Measurements from ENCODE around the gene FOSL2. TPM values are rescaled to one million over a fixed set of nuclear protein-coding genes. Genes with fewer than 3 reads are reported as not detected.

The FOSL2 gene
- total RNA-seq, 1 donor from 2014 or later: 213 TPM

DNA sequence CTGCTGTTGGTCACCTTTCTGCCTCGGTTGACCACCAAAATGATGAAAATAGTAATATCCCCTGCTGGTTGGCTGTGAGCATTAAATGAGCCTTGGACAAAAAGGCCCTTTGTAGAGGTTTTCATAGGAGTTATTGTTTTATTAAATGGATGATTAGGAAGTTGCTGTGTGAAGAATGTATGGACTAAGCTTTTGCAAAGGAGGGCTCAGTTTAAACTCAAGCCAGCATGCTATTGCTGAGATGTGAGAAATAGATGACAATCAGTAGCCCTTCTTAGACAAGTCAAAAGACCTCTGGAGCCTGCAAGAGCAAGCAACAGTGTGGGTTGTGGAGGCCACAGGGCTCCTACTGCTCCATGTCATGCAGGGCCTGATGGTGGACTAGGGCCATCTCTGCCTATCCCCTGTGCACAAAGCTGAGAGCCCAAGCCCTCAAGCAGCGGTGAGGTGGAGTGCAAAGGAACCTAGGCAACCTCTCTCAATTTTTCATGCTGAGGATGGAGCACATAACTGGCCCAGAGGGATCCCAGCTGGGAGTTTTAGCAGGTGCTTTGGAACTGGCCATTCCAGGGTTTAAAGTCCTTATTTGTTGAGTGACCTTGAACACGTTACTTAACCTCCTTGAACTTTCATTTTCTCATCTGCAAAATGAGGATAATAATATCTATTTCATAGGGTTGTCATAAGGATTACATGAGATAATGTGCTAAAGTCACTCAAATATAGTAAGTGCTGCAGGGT lies 37.1 kb downstream of the FOSL2 start:
- H3K4me1 ChIP-seq: peaks cover 7% of the 10 kb centered on the region
- no peaks in the 10 kb centered on the region for H3K9me3 ChIP-seq
- no peak overlapping the region for H3K4me3 ChIP-seq
- H3K36me3 ChIP-seq: no peaks in the 10 kb centered on the region
- H3K27me3 ChIP-seq: no peaks in the 10 kb centered on the region
- no peak overlapping the region for H3K27ac ChIP-seq
- DNase-seq (ENCODE audit: extremely low spot score in 2 of 2): no peak
- no peak for TF ChIP-seq POLR2AphosphoS5 (IDR thresholded peaks at IDR 0.05; ENCODE audit: insufficient read depth in 1 of 2, low read depth in 1 of 2)
- TF ChIP-seq, protein P1, sequence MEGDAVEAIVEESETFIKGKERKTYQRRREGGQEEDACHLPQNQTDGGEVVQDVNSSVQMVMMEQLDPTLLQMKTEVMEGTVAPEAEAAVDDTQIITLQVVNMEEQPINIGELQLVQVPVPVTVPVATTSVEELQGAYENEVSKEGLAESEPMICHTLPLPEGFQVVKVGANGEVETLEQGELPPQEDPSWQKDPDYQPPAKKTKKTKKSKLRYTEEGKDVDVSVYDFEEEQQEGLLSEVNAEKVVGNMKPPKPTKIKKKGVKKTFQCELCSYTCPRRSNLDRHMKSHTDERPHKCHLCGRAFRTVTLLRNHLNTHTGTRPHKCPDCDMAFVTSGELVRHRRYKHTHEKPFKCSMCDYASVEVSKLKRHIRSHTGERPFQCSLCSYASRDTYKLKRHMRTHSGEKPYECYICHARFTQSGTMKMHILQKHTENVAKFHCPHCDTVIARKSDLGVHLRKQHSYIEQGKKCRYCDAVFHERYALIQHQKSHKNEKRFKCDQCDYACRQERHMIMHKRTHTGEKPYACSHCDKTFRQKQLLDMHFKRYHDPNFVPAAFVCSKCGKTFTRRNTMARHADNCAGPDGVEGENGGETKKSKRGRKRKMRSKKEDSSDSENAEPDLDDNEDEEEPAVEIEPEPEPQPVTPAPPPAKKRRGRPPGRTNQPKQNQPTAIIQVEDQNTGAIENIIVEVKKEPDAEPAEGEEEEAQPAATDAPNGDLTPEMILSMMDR (IDR thresholded peaks at IDR 0.05): no peak
- intact Hi-C loops (cut with DNase I): no loop called here

DNA sequence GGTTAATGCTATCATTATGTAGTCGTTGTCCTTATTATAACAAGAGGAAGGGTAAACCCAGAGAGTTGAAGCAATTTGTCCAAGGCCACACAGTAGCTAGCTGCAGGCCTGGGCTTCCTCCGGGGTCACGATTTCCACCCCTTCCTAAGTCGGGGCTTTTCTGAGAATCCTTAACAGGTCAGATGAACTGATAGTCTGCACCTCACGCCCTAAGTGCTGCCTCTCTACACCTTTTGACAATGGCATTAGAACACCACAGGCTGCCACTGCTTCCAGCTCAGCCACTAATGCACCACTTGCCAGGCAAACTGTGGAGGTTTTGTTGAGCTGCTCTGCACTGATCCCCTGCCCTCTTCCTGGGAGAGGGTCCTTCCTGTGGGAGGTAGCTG lies 37.7 kb downstream of the FOSL2 start:
- TF ChIP-seq POLR2A (IDR thresholded peaks at IDR 0.05) (no peak), POLR2AphosphoS5 (IDR thresholded peaks at IDR 0.05; ENCODE audit: insufficient read depth in 1 of 2, low read depth in 1 of 2) (no peak)
- TF ChIP-seq, protein P1 (IDR thresholded peaks at IDR 0.05): no peak
- intact Hi-C loops (cut with DNase I): no loop called here
- H3K36me3 ChIP-seq: no peaks in the 10 kb centered on the region

DNA sequence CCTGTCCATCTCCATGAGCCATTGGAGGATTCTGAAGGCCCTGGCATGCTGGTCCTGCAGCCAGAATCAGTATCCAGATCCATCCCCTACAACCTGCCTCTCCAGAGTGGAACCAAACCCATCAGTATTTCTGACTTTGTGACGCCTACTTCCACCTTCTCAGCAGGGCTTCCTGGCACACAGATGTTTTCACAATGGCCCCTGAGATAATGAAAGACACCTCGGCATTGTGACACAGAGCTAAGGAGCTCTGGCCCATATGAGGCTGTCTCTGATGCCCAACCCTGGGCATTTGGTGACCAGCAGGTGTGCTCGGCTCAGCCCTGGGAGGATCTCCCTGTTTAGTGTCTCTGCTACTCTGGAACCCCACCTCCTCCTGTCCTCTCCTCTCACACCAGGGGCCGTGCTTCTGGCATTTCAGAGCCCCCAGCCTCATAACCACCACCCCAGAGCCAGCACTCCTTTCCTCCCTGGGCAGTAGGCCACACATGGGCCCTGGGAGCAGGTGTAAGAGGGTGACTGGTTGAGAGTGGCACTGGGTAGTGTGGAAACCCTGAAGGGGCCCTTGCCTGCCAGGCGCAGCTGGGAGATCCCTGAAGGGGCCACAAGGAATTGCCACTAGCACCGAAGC lies 38.2 kb downstream of the FOSL2 start:
- no peak overlapping the region for H3K4me3 ChIP-seq
- H3K9me3 ChIP-seq: no peaks in the 10 kb centered on the region
- DNase-seq (ENCODE audit: extremely low spot score in 2 of 2): no peak
- no peaks in the 10 kb centered on the region for H3K27me3 ChIP-seq
- peaks cover 17% of the 10 kb centered on the region for H3K4me1 ChIP-seq
- intact Hi-C loops (cut with DNase I): no loop called here
- no peak overlapping the region for H3K27ac ChIP-seq
- no peak for TF ChIP-seq POLR2A (IDR thresholded peaks at IDR 0.05)
- TF ChIP-seq POLR2AphosphoS5 (IDR thresholded peaks at IDR 0.05; ENCODE audit: insufficient read depth in 1 of 2, low read depth in 1 of 2): no peak
- TF ChIP-seq, protein P1 (IDR thresholded peaks at IDR 0.05): no peak
- H3K36me3 ChIP-seq: no peaks in the 10 kb centered on the region

More for the DNA sequence above, 37.7 kb downstream of the FOSL2 start:
- Histone ChIP-seq H3K27me3 (no peaks in the 10 kb centered on the region), H3K4me1 (peaks cover 13% of the 10 kb centered on the region), H3K27ac (no peak overlapping the region), H3K9me3 (no peaks in the 10 kb centered on the region), H3K4me3 (no peak overlapping the region)
- no peak for DNase-seq (ENCODE audit: extremely low spot score in 2 of 2)

DNA sequence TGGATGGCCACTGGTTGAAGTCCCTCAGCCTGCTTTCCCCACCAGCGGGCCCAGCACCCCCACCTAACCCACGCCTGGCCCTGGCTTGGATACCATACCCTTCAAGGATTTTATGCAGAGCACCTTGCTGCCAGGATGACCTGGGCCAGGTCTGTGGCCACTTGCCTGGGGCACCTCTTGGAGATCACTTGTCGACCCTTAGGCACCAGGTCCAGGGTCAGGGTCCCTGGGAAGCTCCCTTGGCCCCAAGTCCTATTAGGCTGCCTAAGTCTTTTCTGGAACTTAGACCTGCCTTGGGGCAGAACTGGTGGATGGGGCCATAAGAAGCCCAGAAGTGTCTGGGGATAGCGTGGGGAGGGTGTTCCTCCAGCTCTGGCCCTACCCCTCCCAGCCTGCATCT lies 39.1 kb downstream of the FOSL2 start:
- no peaks in the 10 kb centered on the region for H3K9me3 ChIP-seq
- H3K27ac ChIP-seq: no peak overlapping the region
- intact Hi-C loops (cut with DNase I): no loop called here
- TF ChIP-seq POLR2A (IDR thresholded peaks at IDR 0.05) (no peak), POLR2AphosphoS5 (IDR thresholded peaks at IDR 0.05; ENCODE audit: insufficient read depth in 1 of 2, low read depth in 1 of 2) (no peak)
- TF ChIP-seq, protein P1 (IDR thresholded peaks at IDR 0.05): no peak
- DNase-seq (ENCODE audit: extremely low spot score in 2 of 2): no peak
- H3K27me3 ChIP-seq: no peaks in the 10 kb centered on the region
- H3K36me3 ChIP-seq: no peaks in the 10 kb centered on the region
- no peak overlapping the region for H3K4me3 ChIP-seq
- H3K4me1 ChIP-seq: peaks cover 25% of the 10 kb centered on the region

DNA sequence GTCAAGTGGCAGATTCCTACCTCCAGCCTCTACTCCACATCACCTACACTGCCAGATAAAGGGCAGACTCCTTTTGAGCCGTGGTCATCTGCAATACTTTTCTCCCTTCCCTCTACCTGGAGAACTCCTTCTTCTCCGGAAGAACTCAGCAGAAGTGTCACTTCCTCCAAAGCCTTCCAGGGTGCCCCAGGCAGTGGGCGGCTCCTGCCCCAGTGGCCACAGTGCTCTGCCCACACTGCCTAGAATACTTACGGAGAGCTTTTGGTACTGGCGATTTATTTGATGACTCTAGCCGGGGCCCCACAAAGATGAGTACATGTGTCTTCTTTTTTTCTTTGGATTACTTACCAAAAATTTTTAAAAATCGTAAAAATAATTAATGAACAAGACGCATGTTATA lies 39.7 kb downstream of the FOSL2 start:
- Histone ChIP-seq H3K4me3 (no peak overlapping the region), H3K27ac (no peak overlapping the region), H3K36me3 (no peaks in the 10 kb centered on the region), H3K4me1 (peaks cover 31% of the 10 kb centered on the region), H3K9me3 (no peaks in the 10 kb centered on the region), H3K27me3 (no peaks in the 10 kb centered on the region)
- intact Hi-C loops (cut with DNase I): no loop called here
- no peak for DNase-seq (ENCODE audit: extremely low spot score in 2 of 2)
- TF ChIP-seq, protein P1 (IDR thresholded peaks at IDR 0.05): no peak
- TF ChIP-seq POLR2A (IDR thresholded peaks at IDR 0.05) (no peak), POLR2AphosphoS5 (IDR thresholded peaks at IDR 0.05; ENCODE audit: insufficient read depth in 1 of 2, low read depth in 1 of 2) (no peak)

Data from vagina (tissue), 2 donors.